RWPE2 (cell line): ENCODE results near the gene SPIN1.
A peak's percentile ranks its signal among the peaks of the same experiment; 100 is the strongest.

ENCODE experiments used
- ATAC-seq: fragments of 200-7000 bp; cut with Tn5 transposase; 3 replicates; pipeline ENCODE4 v1.9.1; 2021; ENCODE audit warnings: low read depth
- DNase-seq: peaks from one replicate; pipeline ENCODE4 v3.0.0-alpha.2; 2020; ENCODE audit warnings: low spot score
- H3K27ac ChIP-seq: fragments of 450-650 bp; 2 replicates; pipeline ENCODE4 v1.5.1; 2017; ENCODE audit warnings: mild to moderate bottlenecking; ENCODE audit not compliant: poor library complexity, severe bottlenecking
- H3K27me3 ChIP-seq: fragments of 250-450 bp; sonication (Bioruptor Pico); 2 replicates; pipeline ENCODE4 v1.5.1; 2021; ENCODE audit warnings: mild to moderate bottlenecking, moderate library complexity; ENCODE audit not compliant: insufficient read depth, poor library complexity, severe bottlenecking
- H3K36me3 ChIP-seq: fragments of 250-450 bp; sonication (Bioruptor Pico); 2 replicates; pipeline ENCODE4 v1.5.1; 2020; ENCODE audit warnings: low read depth, mild to moderate bottlenecking, moderate library complexity
- H3K4me1 ChIP-seq: fragments of 250-450 bp; sonication (Bioruptor Pico); 2 replicates; pipeline ENCODE4 v1.5.1; 2021; ENCODE audit warnings: mild to moderate bottlenecking, moderate library complexity; ENCODE audit not compliant: insufficient read depth, poor library complexity, severe bottlenecking
- H3K4me3 ChIP-seq: fragments of 250-450 bp; sonication (Bioruptor Pico); 2 replicates; pipeline ENCODE4 v1.5.1; 2021; ENCODE audit warnings: mild to moderate bottlenecking, moderate library complexity; ENCODE audit not compliant: severe bottlenecking
- H3K9me3 ChIP-seq: fragments of 250-450 bp; sonication (Bioruptor Pico); 2 replicates; pipeline ENCODE4 v1.5.1; 2021; ENCODE audit warnings: mild to moderate bottlenecking, moderate library complexity; ENCODE audit not compliant: severe bottlenecking
- TF ChIP-seq, protein P1 (sequence below): fragments of 450-650 bp; IDR thresholded peaks from one replicate; pipeline ENCODE4 v1.5.1; 2017; ENCODE audit warnings: mild to moderate bottlenecking, moderate library complexity; ENCODE audit not compliant: poor library complexity, severe bottlenecking

Gene SPIN1

DNA sequence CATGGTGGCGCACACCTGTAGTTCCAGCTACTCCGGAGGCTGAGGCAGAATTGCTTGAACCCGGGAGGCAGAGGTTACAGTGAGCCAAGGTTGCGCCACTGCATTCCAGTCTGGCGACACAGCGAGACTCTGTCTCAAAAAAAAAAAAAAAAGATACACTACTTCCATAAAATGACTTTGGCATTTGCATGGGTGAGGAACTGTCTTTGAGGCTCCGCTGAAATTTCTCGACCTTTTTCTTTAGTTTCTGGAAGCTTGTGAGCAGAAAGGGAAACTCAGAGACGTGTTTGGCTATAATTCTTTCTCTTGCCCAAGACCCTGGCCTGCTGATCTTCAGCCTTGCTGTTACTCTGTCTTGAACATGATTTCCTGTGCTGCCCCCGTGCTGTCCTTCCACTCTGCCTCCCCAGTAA lies 37.3 kb downstream of the SPIN1 start:
- Histone ChIP-seq H3K27ac (peak overlapping the region; percentile 29), H3K4me1 (no peaks in the 10 kb centered on the region), H3K4me3 (no peak overlapping the region), H3K27me3 (no peaks in the 10 kb centered on the region), H3K36me3 (peaks cover 62% of the 10 kb centered on the region), H3K9me3 (no peaks in the 10 kb centered on the region)
- DNase-seq (no peak), ATAC-seq (0 out of 3 replicates have a peak, but pooled peaks have one; percentile 21)
- TF ChIP-seq, protein P1, sequence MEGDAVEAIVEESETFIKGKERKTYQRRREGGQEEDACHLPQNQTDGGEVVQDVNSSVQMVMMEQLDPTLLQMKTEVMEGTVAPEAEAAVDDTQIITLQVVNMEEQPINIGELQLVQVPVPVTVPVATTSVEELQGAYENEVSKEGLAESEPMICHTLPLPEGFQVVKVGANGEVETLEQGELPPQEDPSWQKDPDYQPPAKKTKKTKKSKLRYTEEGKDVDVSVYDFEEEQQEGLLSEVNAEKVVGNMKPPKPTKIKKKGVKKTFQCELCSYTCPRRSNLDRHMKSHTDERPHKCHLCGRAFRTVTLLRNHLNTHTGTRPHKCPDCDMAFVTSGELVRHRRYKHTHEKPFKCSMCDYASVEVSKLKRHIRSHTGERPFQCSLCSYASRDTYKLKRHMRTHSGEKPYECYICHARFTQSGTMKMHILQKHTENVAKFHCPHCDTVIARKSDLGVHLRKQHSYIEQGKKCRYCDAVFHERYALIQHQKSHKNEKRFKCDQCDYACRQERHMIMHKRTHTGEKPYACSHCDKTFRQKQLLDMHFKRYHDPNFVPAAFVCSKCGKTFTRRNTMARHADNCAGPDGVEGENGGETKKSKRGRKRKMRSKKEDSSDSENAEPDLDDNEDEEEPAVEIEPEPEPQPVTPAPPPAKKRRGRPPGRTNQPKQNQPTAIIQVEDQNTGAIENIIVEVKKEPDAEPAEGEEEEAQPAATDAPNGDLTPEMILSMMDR, result no peak

DNA sequence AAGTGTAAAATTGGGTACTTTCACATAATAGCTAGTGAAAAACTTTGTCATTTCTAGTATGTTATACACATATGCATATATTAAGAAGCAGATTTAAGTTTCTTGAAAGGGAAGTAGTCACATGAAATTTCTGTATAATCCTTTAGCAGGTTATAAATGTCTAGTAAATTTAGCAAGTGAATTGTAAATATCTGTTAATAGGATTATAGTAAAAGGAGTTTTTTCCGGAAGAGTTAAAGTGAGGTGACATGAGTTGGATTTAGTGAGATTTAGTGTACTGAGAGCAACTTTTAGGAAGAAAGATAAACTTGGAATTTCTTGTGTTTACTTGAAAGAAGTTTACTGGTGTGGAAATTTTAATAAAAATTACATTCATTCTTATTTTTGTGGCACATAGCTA lies 38.4 kb downstream of the SPIN1 start:
- Histone ChIP-seq H3K27ac (no peak overlapping the region), H3K4me1 (no peaks in the 10 kb centered on the region), H3K9me3 (no peaks in the 10 kb centered on the region), H3K36me3 (peaks cover 57% of the 10 kb centered on the region), H3K27me3 (no peaks in the 10 kb centered on the region), H3K4me3 (no peak overlapping the region)
- ATAC-seq (no peak), DNase-seq (no peak)
- TF ChIP-seq, protein P1, result no peak

DNA sequence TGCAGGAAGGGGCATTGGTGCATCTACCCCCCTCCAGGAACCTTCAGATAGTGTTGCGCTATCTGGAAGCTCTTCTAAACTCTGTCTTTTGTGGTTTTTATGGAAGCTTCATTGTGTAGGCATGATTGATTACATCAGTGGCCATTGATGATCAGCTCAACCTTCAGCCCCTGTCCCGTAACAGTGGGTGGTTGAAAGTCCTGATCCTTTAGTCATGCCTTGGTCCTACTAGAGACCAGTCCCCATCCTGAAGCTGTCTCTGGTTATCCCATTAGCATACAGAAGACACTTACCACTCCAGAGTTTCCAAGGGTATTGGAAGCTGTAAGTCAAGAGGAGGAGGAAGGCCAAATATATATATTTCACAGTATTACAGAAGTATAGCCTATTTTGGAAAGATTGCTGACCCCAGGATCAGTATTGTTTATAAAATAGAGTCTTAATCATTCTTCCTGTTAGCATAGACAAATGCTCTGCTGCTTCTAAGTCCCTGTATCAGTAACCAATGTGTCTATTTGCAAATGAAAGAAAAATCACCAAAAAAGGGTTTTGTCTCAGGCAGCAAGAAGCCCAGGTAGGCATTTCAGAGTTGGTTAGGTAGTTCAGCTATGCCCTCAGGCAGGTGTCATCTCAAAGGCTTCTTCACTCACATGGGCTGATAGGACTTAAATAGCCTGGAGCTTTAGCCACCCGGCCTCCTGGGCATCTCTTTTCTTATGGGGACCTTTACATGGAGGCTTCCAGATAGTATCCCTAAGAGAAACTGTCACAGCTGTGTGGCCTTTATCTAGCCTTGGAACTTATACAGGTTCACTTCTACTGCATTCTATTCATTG lies 41.6 kb downstream of the SPIN1 start:
- TF ChIP-seq, protein P1, result no peak
- Histone ChIP-seq H3K4me1 (peaks cover 7% of the 10 kb centered on the region), H3K27ac (no peak overlapping the region), H3K36me3 (peaks cover 64% of the 10 kb centered on the region), H3K27me3 (no peaks in the 10 kb centered on the region), H3K9me3 (no peaks in the 10 kb centered on the region), H3K4me3 (no peak overlapping the region)
- DNase-seq, result no peak
- ATAC-seq, result no peak

DNA sequence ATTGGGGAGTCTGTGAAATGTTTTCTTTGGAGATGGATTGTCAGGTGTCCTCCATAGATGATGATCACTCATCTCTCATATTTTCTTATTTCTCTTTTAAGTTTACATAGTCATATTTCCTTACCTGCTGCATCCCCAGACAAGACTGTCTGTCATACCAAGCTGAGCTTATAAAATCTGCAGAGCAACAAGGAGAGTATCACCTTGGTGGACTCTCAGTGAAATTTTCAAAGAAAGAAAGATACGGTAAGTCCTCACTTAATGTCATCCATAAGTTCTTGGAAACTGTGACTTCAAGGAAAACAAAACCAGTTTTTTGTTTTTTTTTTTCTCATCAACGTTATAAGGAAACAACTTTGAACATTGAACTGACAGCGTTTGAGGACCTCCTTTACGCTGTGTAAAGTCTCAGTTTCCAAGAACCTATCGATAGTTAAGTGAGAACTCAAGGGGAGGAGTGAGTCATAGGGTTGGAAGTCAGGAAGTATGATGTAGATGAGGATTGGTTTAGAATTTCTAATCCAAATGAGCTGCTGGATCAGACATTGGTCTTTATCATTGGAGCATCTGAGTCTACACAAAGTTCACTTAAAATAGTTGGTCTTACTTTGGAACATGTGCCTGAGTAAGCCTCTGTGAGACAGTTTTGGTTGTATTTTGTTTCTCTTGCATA lies 45.5 kb downstream of the SPIN1 start:
- Histone ChIP-seq H3K27me3 (no peaks in the 10 kb centered on the region), H3K36me3 (peaks cover 65% of the 10 kb centered on the region), H3K4me1 (peaks cover 7% of the 10 kb centered on the region), H3K27ac (peak overlapping the region; percentile 13), H3K4me3 (no peak overlapping the region), H3K9me3 (no peaks in the 10 kb centered on the region)
- TF ChIP-seq, protein P1, result no peak
- DNase-seq (no peak), ATAC-seq (peak; percentile 62; the same call in 1 of the 3 replicates)
